Activated T-cell treated with anti-CD3 and anti-CD28 coated beads for 48 hours (primary cell): ENCODE results near the gene LRP1.

Experiments used
- DNase-seq: peaks from one replicate; pipeline ENCODE4 v3.0.0-alpha.2; 2020; ENCODE audit warnings: low read depth

LRP1 gene

GRCh38 chr12:57211791-57212700, 83.8 kb downstream of the LRP1 start:
- no peak for DNase-seq

GRCh38 chr12:57212701-57213057, 84.4 kb downstream of the LRP1 start:
- DNase-seq = no peak

- DNase-seq = peak; percentile 78
Measured at GRCh38 chr12:57213058-57213715, 84.9 kb downstream of the LRP1 start.

GRCh38 chr12:57213763-57214397, 85.6 kb downstream of the LRP1 start:
- no peak for DNase-seq

- DNase-seq = peak; percentile 62
Measured at GRCh38 chr12:57214398-57214781, 86.1 kb downstream of the LRP1 start.

- DNase-seq = no peak
Measured at GRCh38 chr12:57215065-57215464, 86.8 kb downstream of the LRP1 start.

- DNase-seq = no peak
Measured at GRCh38 chr12:57215668-57216013, 87.4 kb downstream of the LRP1 start.

- no peak for DNase-seq
Measured at GRCh38 chr12:57216014-57216911, 88.0 kb downstream of the LRP1 start, which contains the start of gene NXPH4. Gene NXPH4 (plus strand): TSS chr12:57216794. CDS start chr12:57216970, 176 bp downstream.

GRCh38 chr12:57216921-57217879, 88.9 kb downstream of the LRP1 start:
- DNase-seq = no peak

- DNase-seq = no peak
Measured at GRCh38 chr12:57218030-57218853, 90.0 kb downstream of the LRP1 start.

- no peak for DNase-seq
Measured at GRCh38 chr12:57219205-57219992, 91.1 kb downstream of the LRP1 start.

- DNase-seq = no peak
Measured at GRCh38 chr12:57219993-57220754, 91.9 kb downstream of the LRP1 start.

GRCh38 chr12:57220770-57221168, 92.5 kb downstream of the LRP1 start:
- no peak for DNase-seq

- DNase-seq = no peak
Measured at GRCh38 chr12:57221169-57221917, 93.1 kb downstream of the LRP1 start.

GRCh38 chr12:57222286-57223190, 94.3 kb downstream of the LRP1 start:
- no peak for DNase-seq
